ENCODE results near the gene EMC1.

EMC1 gene

GRCh38 chr1:19166066-19166465 is 85.3 kb downstream of the EMC1 start:
- Histone ChIP-seq H3K4me1 (ENCODE audit: control insufficient read depth, insufficient read depth, low read length) (no peaks in the 10 kb centered on the region), H3K27ac (ENCODE audit: low read length) (no peak overlapping the region), H3K4me3 (ENCODE audit: low read length) (no peak overlapping the region), H3K9me3 (ENCODE audit: control insufficient read depth, insufficient read depth, low read length) (no peaks in the 10 kb centered on the region), H3K27me3 (ENCODE audit: control insufficient read depth, insufficient read depth, low read length) (no peaks in the 10 kb centered on the region), H3K36me3 (ENCODE audit: control insufficient read depth, insufficient read depth, low read length) (peaks cover 29% of the 10 kb centered on the region)
- no peak for DNase-seq (ENCODE audit: low read depth, low spot score)
- no CpG with 5 or more reads among the region's 3 CpGs for WGBS (ENCODE audit: insufficient coverage, insufficient read length)
